ENCODE measurements around the gene AGAP1.

DNA sequence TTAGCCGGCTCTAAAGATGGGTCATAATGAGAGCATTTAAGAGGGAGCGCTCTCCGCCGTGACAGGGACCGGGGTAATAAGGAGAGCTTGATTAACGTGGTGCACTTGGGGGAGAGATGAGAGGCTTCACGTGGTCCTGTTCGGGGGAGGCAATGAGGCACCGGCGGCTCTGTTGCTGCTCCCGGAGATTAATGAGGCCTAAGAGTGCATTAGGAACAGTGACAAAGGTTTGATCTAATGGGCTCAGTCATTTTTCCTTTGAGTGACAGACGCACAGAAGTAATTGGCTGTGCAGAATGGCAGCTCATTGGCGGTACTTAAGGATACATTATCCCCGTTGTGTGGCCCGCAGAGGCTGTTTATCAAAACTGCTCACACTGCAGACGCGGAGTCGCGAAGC, 423.7 kb downstream of the AGAP1 start:
- TF ChIP-seq, protein P1, sequence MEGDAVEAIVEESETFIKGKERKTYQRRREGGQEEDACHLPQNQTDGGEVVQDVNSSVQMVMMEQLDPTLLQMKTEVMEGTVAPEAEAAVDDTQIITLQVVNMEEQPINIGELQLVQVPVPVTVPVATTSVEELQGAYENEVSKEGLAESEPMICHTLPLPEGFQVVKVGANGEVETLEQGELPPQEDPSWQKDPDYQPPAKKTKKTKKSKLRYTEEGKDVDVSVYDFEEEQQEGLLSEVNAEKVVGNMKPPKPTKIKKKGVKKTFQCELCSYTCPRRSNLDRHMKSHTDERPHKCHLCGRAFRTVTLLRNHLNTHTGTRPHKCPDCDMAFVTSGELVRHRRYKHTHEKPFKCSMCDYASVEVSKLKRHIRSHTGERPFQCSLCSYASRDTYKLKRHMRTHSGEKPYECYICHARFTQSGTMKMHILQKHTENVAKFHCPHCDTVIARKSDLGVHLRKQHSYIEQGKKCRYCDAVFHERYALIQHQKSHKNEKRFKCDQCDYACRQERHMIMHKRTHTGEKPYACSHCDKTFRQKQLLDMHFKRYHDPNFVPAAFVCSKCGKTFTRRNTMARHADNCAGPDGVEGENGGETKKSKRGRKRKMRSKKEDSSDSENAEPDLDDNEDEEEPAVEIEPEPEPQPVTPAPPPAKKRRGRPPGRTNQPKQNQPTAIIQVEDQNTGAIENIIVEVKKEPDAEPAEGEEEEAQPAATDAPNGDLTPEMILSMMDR (IDR thresholded peaks at IDR 0.05), result no peak
- TF ChIP-seq EZH2 (IDR thresholded peaks at IDR 0.05), result no peak
- TF ChIP-seq EZH2phosphoT487 (IDR thresholded peaks at IDR 0.05), result no peak

Data from neural progenitor cell (in vitro differentiated cells).